ENCODE measurements around the gene PRKCQ.

Gene PRKCQ

GRCh38 chr10:6469661-6470060 is 110.4 kb downstream of the PRKCQ start:
- no peak for TF ChIP-seq CTCF (IDR thresholded peaks at IDR 0.05)

DNA sequence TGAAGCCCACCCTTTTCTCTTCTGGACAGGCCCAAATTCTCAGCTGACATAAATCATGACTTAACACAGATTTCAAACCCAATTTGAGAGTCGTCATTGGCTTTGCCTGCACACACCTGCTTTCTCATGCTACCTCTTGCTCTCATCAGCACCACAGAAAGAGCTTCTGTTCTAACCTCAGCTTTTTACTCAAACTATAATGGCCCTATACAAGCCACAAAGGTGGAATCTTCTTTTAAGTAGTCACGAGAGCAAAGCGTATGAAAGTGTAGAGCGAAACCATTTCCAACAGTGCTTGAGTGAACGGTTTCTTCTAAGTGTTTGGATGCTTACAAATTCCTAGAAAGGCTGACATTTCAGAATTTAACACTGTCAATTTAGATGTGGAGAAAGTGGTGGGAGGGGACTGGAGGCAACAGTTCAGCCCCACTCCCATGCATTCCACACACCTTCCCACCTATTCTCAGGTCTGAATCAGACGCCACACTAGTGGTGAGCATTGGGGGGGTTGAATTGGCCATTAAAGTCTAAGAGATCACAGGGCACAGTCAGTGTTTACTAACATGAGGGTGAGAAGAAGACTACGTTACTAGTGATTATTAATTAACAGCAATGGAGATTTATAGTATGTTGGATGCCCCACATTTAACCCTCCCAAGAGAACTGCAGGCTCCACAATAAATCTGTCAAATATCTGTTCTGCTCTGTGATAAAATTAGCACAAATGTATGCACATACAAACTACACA is 114.0 kb downstream of the PRKCQ start:
- TF ChIP-seq CTCF (IDR thresholded peaks at IDR 0.05) = no peak

GRCh38 chr10:6465437-6465836 is 114.6 kb downstream of the PRKCQ start:
- TF ChIP-seq CTCF (IDR thresholded peaks at IDR 0.05) = no peak

DNA sequence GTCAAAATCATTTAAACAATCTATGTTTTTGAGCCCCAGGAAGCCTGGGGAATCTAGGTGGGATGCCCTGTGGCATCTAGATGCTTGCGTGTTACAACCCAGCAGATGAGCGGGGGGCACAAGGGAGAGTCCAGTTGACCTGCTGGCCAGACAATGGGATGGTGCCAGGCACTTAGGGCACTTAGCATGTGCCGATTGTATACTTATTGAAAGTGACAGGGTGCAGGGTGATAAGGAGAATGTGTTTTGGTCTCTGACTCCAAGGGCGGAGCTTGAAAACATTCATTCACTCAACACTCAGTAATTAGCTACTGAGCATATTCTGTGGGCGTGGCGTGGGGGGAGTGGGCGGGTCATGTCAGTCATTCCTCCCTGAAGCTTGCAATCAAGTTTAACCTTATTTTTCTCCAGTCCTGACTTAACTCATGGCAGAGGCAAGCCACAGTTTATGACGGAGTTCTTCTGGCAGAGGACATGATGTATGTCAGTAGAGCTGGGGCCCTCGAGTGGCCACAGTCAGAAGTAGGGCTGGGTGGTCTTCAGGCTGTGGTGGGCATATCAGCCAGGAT is 115.1 kb downstream of the PRKCQ start:
- no peak for TF ChIP-seq CTCF (IDR thresholded peaks at IDR 0.05)

DNA sequence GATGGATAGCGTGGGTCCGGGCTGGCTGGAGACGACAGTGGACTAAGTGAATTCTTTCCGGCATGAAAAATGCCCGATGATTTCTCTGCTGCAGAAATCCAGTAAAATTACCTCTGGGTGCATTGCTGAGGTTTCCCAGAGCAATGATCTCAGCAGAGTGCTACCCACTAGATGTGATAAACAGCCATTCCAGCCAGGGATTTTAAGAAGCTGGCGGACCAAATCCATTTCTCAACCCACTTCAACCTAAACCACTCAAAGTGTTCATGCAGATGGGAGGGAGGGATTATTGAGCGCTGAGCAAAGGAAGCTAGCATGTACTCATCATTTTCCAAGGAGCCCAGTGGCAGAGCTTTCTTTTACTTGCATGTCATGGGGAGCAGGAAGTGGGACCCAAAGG is 116.7 kb downstream of the PRKCQ start:
- no peak for TF ChIP-seq CTCF (IDR thresholded peaks at IDR 0.05)

DNA sequence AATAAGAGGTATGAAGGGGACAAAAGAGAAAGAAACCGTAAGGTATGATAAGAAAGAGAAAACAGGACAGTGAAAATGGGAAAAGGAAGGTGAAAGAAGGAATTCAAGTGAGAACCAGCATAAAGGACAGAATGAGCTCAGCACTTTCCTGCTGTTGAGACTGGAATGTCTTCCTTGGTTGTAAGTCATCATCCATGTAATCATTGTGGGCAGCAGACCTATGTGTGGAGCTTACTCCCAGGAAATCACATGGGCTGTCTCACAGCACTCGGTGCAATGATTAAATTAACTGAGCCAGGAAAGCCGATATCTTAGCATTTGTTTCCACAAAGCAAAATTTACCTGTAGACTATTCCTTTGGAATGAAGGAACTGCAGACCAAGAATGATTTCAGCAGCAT is 118.1 kb downstream of the PRKCQ start:
- no peak for TF ChIP-seq CTCF (IDR thresholded peaks at IDR 0.05)

DNA sequence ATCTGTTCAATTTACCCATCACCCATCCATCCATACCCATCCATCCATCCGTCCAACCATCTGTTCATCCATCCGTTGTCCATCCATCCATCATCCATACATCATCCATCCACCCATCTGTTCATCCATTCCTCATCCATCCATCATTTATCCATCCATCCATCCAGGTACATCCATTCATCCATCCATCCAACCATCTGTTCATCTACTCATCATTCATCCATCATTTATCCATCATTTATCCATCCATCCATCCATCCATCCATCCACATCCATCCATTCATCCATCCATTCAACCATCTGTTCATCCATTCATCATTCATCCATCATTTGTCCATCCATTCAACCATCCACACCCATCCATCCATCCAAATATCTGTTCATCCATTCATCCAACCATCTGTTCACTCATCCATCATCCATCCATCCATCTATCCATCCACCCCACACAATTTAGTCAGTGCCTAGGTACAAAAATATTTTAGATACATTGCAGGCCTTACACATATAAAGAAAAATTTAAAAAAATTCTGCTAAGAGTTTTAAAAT is 119.1 kb downstream of the PRKCQ start:
- no peak for TF ChIP-seq CTCF (IDR thresholded peaks at IDR 0.05)
